PFSK-1 (cell line): ENCODE measurements around the gene STX18.

Experiments used
- FOXP2 ChIP-seq: optimal IDR thresholded peaks from 2 replicates; pipeline ENCODE3; 2011; ENCODE audit warnings: borderline replicate concordance, control low read depth, inconsistent platforms; ENCODE audit not compliant: insufficient read depth; ENCODE audit errors: extremely low read length, extremely low read depth
- POLR2AphosphoS5 ChIP-seq: IDR thresholded peaks from 2 replicates; pipeline ENCODE4 v1.6.1; 2012; ENCODE audit warnings: low read depth, mild to moderate bottlenecking, control low read depth, low read length, moderate library complexity
- REST ChIP-seq, 2 experiments: IDR thresholded peaks; 2 replicates each; pipeline versions ENCODE4 v1.6.1 to v1.8.0; 2011 to 2012; ENCODE audit warnings: low read depth in 2 of 2, low read length in 2 of 2, control low read depth in 1 of 2, inconsistent platforms in 1 of 2, mild to moderate bottlenecking in 1 of 2, moderate library complexity in 1 of 2; ENCODE audit not compliant: insufficient read depth in 1 of 2
- SIN3A ChIP-seq: IDR thresholded peaks from 2 replicates; pipeline ENCODE4 v1.6.1; 2012; ENCODE audit warnings: mild to moderate bottlenecking, low read length, moderate library complexity, borderline replicate concordance; ENCODE audit not compliant: insufficient read depth
- TAF1 ChIP-seq: IDR thresholded peaks from 2 replicates; pipeline ENCODE4 v1.6.1; 2012; ENCODE audit warnings: low read length, control low read depth, borderline replicate concordance; ENCODE audit not compliant: insufficient read depth

- TF ChIP-seq POLR2AphosphoS5 (no peak), FOXP2 (no peak), REST (IDR thresholded peaks at IDR 0.05; ENCODE audit: insufficient read depth in 1 of 2, low read depth in 2 of 2, low read length in 2 of 2) (no peak), TAF1 (no peak), SIN3A (no peak)
Observed at GRCh38 chr4:4474476-4474875, 67.4 kb downstream of the STX18 start.
